K562 (cell line): Measurements from ENCODE around the gene PRDX3. TPM values are rescaled to one million over a fixed set of nuclear protein-coding genes. Genes with fewer than 3 reads are reported as not detected.

Source experiments
- ATAC-seq: fragments of 200-7000 bp; cut with Tn5 transposase; 3 replicates; pipeline ENCODE4 v1.9.1; 2020; ENCODE audit warnings: moderate library complexity
- Bru-seq: library from RNA; stranded (reverse); fragments of 400-500 nt; gene quantifications from one replicate; lab custom pipeline; 2021; lab: Mats Ljungman, UMichigan
- BruChase-seq, 2 experiments: library from RNA; stranded (reverse); fragments of 400-500 nt; gene quantifications; one replicate each; lab custom pipeline; 2021; lab: Mats Ljungman, UMichigan
- BruUV-seq: library from RNA; stranded (reverse); fragments of 400-500 nt; replicated peaks from 2 replicates; lab custom pipeline; 2021; lab: Mats Ljungman, UMichigan
- CTCF ChIA-PET: fragments of 300-600 bp; formaldehyde crosslinking; extraction: SDS; loops from one replicate; lab custom pipeline; 2021; ENCODE audit warnings: low intra/inter-chr PET ratio; lab: Yijun Ruan, JAX
- POLR2A ChIA-PET: fragments of 300-600, 350-650 bp; sonication (Branson Sonifier 250); formaldehyde crosslinking; extraction: SDS; loops from one replicate; lab custom pipeline; 2021; ENCODE audit warnings: antibody characterized with exemption, inconsistent platforms; lab: Yijun Ruan, JAX
- DNase-seq, 4 experiments: peaks; one replicate each; pipeline versions ENCODE4 v3.0.0 to v3.0.0-alpha.2; 2011 to 2018; ENCODE audit warnings: low spot score in 3 of 4, mixed read lengths in 3 of 4; ENCODE audit errors: extremely low read depth in 1 of 4
- FAIRE-seq: peaks from 2 replicates; lab custom pipeline; 2011; peaks lifted over from hg19 to GRCh38; lab: Jason Lieb, UNC
- H2AFZ ChIP-seq: 2 replicates; pipeline ENCODE4 v1.6.0; 2011; ENCODE audit warnings: low read depth, low read length, control low read depth, inconsistent platforms
- H3K27ac ChIP-seq: fragments of 200-600 bp; 3 replicates; pipeline ENCODE4 v1.8.0; 2011; ENCODE audit warnings: low read depth, mild to moderate bottlenecking, control low read depth, inconsistent platforms, low read length, moderate library complexity, mixed read lengths; ENCODE audit errors: extremely low read depth
- H3K27me3 ChIP-seq, 2 experiments: fragments of 300-600 bp in 1 of 2; 2 replicates in 1 of 2; 3 replicates in 1 of 2; pipeline versions ENCODE4 v1.6.0 to v1.8.0; 2011; ENCODE audit warnings: inconsistent platforms in 2 of 2, low read length in 2 of 2, mild to moderate bottlenecking in 1 of 2, mixed read lengths in 1 of 2, moderate library complexity in 1 of 2; ENCODE audit not compliant: control insufficient read depth in 2 of 2, insufficient read depth in 2 of 2
- H3K36me3 ChIP-seq: fragments of 300-600 bp; 3 replicates; pipeline ENCODE4 v1.8.0; 2011; ENCODE audit warnings: mild to moderate bottlenecking, low read length, inconsistent platforms; ENCODE audit not compliant: control insufficient read depth, insufficient read depth
- H3K4me1 ChIP-seq, 2 experiments: fragments of 200-600 bp in 1 of 2; replicated peaks in 1 of 2; 2 replicates in 1 of 2; 3 replicates in 1 of 2; pipeline versions ENCODE4 v1.5.1 to v1.8.0; 2011; ENCODE audit warnings: inconsistent platforms in 2 of 2, low read length in 2 of 2, mild to moderate bottlenecking in 1 of 2, mixed read lengths in 1 of 2, moderate library complexity in 1 of 2; ENCODE audit not compliant: control insufficient read depth in 2 of 2, insufficient read depth in 2 of 2
- H3K4me2 ChIP-seq: 2 replicates; pipeline ENCODE4 v1.6.1; 2011; ENCODE audit warnings: low read length, control low read depth, inconsistent platforms, mixed read lengths; ENCODE audit not compliant: insufficient read depth
- H3K4me3 ChIP-seq: fragments of 200-600 bp; sonication (generic), shearing (Covaris generic); 2 replicates; pipeline ENCODE4 v1.5.1; 2016; ENCODE audit warnings: control low read depth, inconsistent platforms
- H3K79me2 ChIP-seq: fragments of 200-600 bp; 3 replicates; pipeline ENCODE4 v1.8.0; 2011; ENCODE audit warnings: low read length, inconsistent platforms; ENCODE audit not compliant: control insufficient read depth, insufficient read depth
- H3K9ac ChIP-seq, 2 experiments: 2 replicates each; pipeline versions ENCODE4 v1.6.0 to v1.6.1; 2011; ENCODE audit warnings: low read depth in 2 of 2, low read length in 2 of 2, control low read depth in 1 of 2, inconsistent platforms in 1 of 2, mild to moderate bottlenecking in 1 of 2, mixed read lengths in 1 of 2; ENCODE audit not compliant: insufficient read depth in 1 of 2
- H3K9me1 ChIP-seq: one replicate; pipeline ENCODE4 v1.6.0; 2011; ENCODE audit warnings: inconsistent platforms, mild to moderate bottlenecking, low read length, moderate library complexity; ENCODE audit not compliant: control insufficient read depth, insufficient read depth
- H3K9me3 ChIP-seq: replicated peaks from 2 replicates; pipeline ENCODE4 v1.5.1; 2011; ENCODE audit warnings: low read depth, low read length, inconsistent platforms; ENCODE audit not compliant: control insufficient read depth, insufficient read depth
- H4K20me1 ChIP-seq: replicated peaks from 2 replicates; pipeline ENCODE4 v1.6.1; 2011; ENCODE audit warnings: low read length, inconsistent platforms, mixed read lengths; ENCODE audit not compliant: control insufficient read depth, insufficient read depth
- ELF2 ChIP-seq: fragments of 250-450 bp; sonication (Bioruptor Pico); IDR thresholded peaks from 2 replicates; pipeline ENCODE4 v1.5.0; 2021; ENCODE audit warnings: mild to moderate bottlenecking
- TAF1 ChIP-seq: IDR thresholded peaks from 2 replicates; pipeline ENCODE4 v1.6.1; 2011; ENCODE audit warnings: mild to moderate bottlenecking, low read length, moderate library complexity; ENCODE audit not compliant: insufficient read depth, control insufficient read depth, severe bottlenecking; ENCODE audit errors: extremely low read depth
- ZFP36 ChIP-seq: fragments of 150-350 bp; IDR thresholded peaks from 2 replicates; pipeline ENCODE4 v1.6.1; 2018; ENCODE audit warnings: low read length, low read depth; ENCODE audit not compliant: partially characterized antibody
- ZFX ChIP-seq: sonication (generic); formaldehyde crosslinking; IDR thresholded peaks from 2 replicates; pipeline ENCODE4 v1.8.0; 2022; ENCODE audit warnings: mild to moderate bottlenecking, missing genetic modification reagents, moderate library complexity
- ZNF609 ChIP-seq: sonication (generic); formaldehyde crosslinking; IDR thresholded peaks from 2 replicates; pipeline ENCODE4 v1.8.1; 2023; ENCODE audit warnings: missing genetic modification reagents, mild to moderate bottlenecking, borderline replicate concordance
- WGBS: fragments of 100-300 bp; shearing (Covaris generic); methylation state at CpG from one replicate; pipeline ENCODE4 v1.1.6; 2016; ENCODE audit warnings: low coverage, mixed read lengths; ENCODE audit not compliant: insufficient coverage; ENCODE audit errors: missing lambda C conversion rate; 5-methylcytosine and 5-hydroxymethylcytosine counted together
- in situ Hi-C: fragments of 300-500 bp; cut with MboI; formaldehyde crosslinking; loops from 4 replicates; pipeline ENCODE4 v1.15.0; 2018; ENCODE audit warnings: inconsistent platforms, mixed read lengths
- intact Hi-C: fragments of 100-400 bp; cut with micrococcal nuclease; formaldehyde crosslinking; loops from 2 replicates; pipeline ENCODE4 v1.14.2; 2022
- long read RNA-seq, 3 experiments: library from polyadenylated mRNA in 2 of 3; library from RNA in 1 of 3; unstranded in 2 of 3; stranded (forward) in 1 of 3; transcript quantifications; one replicate each; pipeline ENCODE4 v2.0.0, GENCODE V29; 2019 to 2022
- polyA minus RNA-seq, 3 experiments: library from RNA; depleted of rRNA, polyadenylated mRNA; stranded (reverse); fragments of >200 nt; gene quantifications; 2 replicates each; pipeline ENCODE4 v1.2.3, GENCODE V29; 2011
- polyA plus RNA-seq, 8 experiments: library from polyadenylated mRNA; depleted of rRNA in 4 of 8; stranded (reverse) in 5 of 8; unstranded in 3 of 8; fragments of >200 nt; fragmentation: Nextera tagmentation in 2 of 8; fragmentation: Illumina TruSeq in 1 of 8; extraction: Ambion mirVana in 2 of 8; extraction: Trizol in 1 of 8; gene quantifications; 2 replicates each; pipeline versions ENCODE4 v1.2.1 to v1.2.3, GENCODE V29; 2011 to 2014; ENCODE audit warnings: inconsistent platforms in 1 of 8, missing spikeins in 1 of 8
- total RNA-seq, 7 experiments: library from RNA; depleted of rRNA in 6 of 7; stranded (reverse); fragments of >200 nt in 6 of 7; fragmentation: Illumina TruSeq in 2 of 7; extraction: Trizol in 2 of 7; gene quantifications; 2 replicates each; pipeline versions ENCODE4 v1.2.1 to v1.2.3, GENCODE V29; 2011 to 2021; ENCODE audit warnings: low replicate concordance in 1 of 7

The PRDX3 gene
- 44.3 and 59.6 TPM in 2 replicates for total RNA-seq (2011; cell fraction: chromatin; rRNA removed; ENCODE audit: low replicate concordance)
- total RNA-seq (2011; cell fraction: nucleolus; rRNA removed) = 47.8 and 52.9 TPM in 2 replicates
- total RNA-seq (2011; cell fraction: nucleoplasm; rRNA removed) = 68.3 and 84.1 TPM in 2 replicates
- total RNA-seq (2014; rRNA removed) (122 and 154 TPM in 2 replicates), total RNA-seq (2014; rRNA removed; fragmentation: Illumina TruSeq; extraction: Trizol) (197 and 213 TPM in 2 replicates), total RNA-seq (2015; rRNA removed; fragmentation: Illumina TruSeq; extraction: Trizol) (163 and 171 TPM in 2 replicates), total RNA-seq (2021) (140 and 150 TPM in 2 replicates), polyA plus RNA-seq (2011; rRNA removed) (268 and 325 TPM in 2 replicates), polyA plus RNA-seq (2014; fragmentation: Illumina TruSeq; extraction: Trizol) (172 and 173 TPM in 2 replicates), polyA plus RNA-seq (2014; fragmentation: Nextera tagmentation; extraction: Ambion mirVana) (100 to 1,000 TPM; 759 to 994 TPM), polyA plus RNA-seq (2014; rRNA removed) (143 and 194 TPM in 2 replicates), polyA minus RNA-seq (2011; rRNA and poly(A)+ RNA removed) (226 and 260 TPM in 2 replicates), Bru-seq, nascent RNA (percentile 90 among the genes with signal in this experiment), BruChase-seq, experiment 1, labeled RNA remaining after a 2-hour chase (percentile 90 among the genes with signal in this experiment), BruChase-seq, experiment 2, labeled RNA remaining after a 6-hour chase (percentile 90 among the genes with signal in this experiment)
- polyA plus RNA-seq (2011; cell fraction: cytosol; rRNA removed) = 94.1 and 162 TPM in 2 replicates
- 113 and 152 TPM in 2 replicates for polyA plus RNA-seq (2011; cell fraction: nucleus; rRNA removed)
- polyA plus RNA-seq (2012) = 161 and 163 TPM in 2 replicates
- 61.8 and 87.3 TPM in 2 replicates for polyA minus RNA-seq (2011; cell fraction: cytosol; rRNA and poly(A)+ RNA removed)
- polyA minus RNA-seq (2011; cell fraction: nucleus; rRNA and poly(A)+ RNA removed) = 26.0 and 46.5 TPM in 2 replicates
- long read RNA-seq, experiment 1, transcript PRDX3-201 (7 exons, 1,591 nt) = major isoform, 893 of 978 reads
- long read RNA-seq, experiment 1, partial matches to known transcripts = 23 of 978 reads
- long read RNA-seq, experiment 1, other reads (novel, unspliced or antisense) = 58 of 978 reads
- long read RNA-seq, experiment 2, transcript PRDX3-201 (7 exons, 1,591 nt) = major isoform, 66 of 111 reads
- long read RNA-seq, experiment 2, partial matches to known transcripts = 11 of 111 reads
- long read RNA-seq, experiment 2, other reads (novel, unspliced or antisense) = 33 of 111 reads
- long read RNA-seq, experiment 3, transcript PRDX3-201 (7 exons, 1,591 nt) = major isoform, 531 of 576 reads
- long read RNA-seq, experiment 3, partial matches to known transcripts = 19 of 576 reads
- long read RNA-seq, experiment 3, other reads (novel, unspliced or antisense) = 24 of 576 reads

- Histone ChIP-seq H3K27ac (peak within 1 kb of the TSS; percentile 89), H3K4me2 (peak within 1 kb of the TSS; percentile 91), H3K4me1 (peaks cover 17 to 27% of the 10 kb centered on the region in 2 experiments; a peak in 4 of 5 replicates), H3K27me3 (no peaks in the 10 kb centered on the region), H3K4me3 (peak within 1 kb of the TSS; percentile 51), H2AFZ (peak within 1 kb of the TSS; percentile 96), H3K79me2 (peaks cover 49% of the 10 kb centered on the region), H3K9ac (peak within 1 kb of the TSS; percentile 79 to 98), H3K9me3 (no peaks in the 10 kb centered on the region), H4K20me1 (no peaks in the 10 kb centered on the region), H3K36me3 (peaks cover 26% of the 10 kb centered on the region), H3K9me1 (peaks cover 4% of the 10 kb centered on the region)
- peak; percentile 96 for ATAC-seq
- BruUV-seq = TSS peak; percentile 83
- ChIA-PET POLR2A (interaction anchor here (1.2 kb wide), 1 partner anchor 11 kb away, joined by 4 read pairs; no protein-coding TSS in a partner anchor), CTCF (no interaction called here)
- in situ Hi-C loops = no loop called here
- peak; percentile 80 for FAIRE-seq
- under 1% methylated on average over 25 of the region's 45 CpGs for WGBS
- intact Hi-C loops = loop anchor here (5.0 kb wide), 1 partner anchor 101 kb away; no protein-coding TSS in a partner anchor
- DNase-seq = peak; percentile 87 to 92 (median 90)
- no peak for TF ChIP-seq ZNF609
- peak; percentile 97 for TF ChIP-seq TAF1
- TF ChIP-seq ZFX = peak; percentile 93
- no peak for TF ChIP-seq ZFP36
- no peak for TF ChIP-seq ELF2 (CRISPR knock-in tag)
Measured at GRCh38 chr10:119178372-119179119, at the start of gene PRDX3. Gene PRDX3, minus strand, starts transcription at chr10:119178812. Its CDS starts 22 bp downstream, at chr10:119178790.
